WTC11 (cell line): ENCODE results near the gene HLA-DOB.

Experiments used
- CTCF ChIP-seq: fragments of 200-600 bp; IDR thresholded peaks from 2 replicates; pipeline ENCODE4 v1.8.0; 2022; ENCODE audit warnings: antibody characterized with exemption
- IRF1 ChIP-seq: sonication (generic); formaldehyde crosslinking; IDR thresholded peaks from 2 replicates; pipeline ENCODE4 v1.8.0; 2023; ENCODE audit warnings: missing genetic modification reagents
- ZBTB43 ChIP-seq: sonication (generic); formaldehyde crosslinking; IDR thresholded peaks from 2 replicates; pipeline ENCODE4 v1.8.1; 2023; ENCODE audit warnings: mild to moderate bottlenecking, missing genetic modification reagents
- ZNF138 ChIP-seq: sonication (generic); formaldehyde crosslinking; conservative IDR thresholded peaks from 2 replicates; pipeline ENCODE4 v1.8.1; 2022; ENCODE audit warnings: mild to moderate bottlenecking, moderate library complexity, missing genetic modification reagents

- TF ChIP-seq ZNF138 (CRISPR knock-in tag) (no peak), ZBTB43 (CRISPR knock-in tag) (no peak), CTCF (no peak), IRF1 (CRISPR knock-in tag) (no peak)
These were observed 44.1 kb downstream of the HLA-DOB start for GRCh38 chr6:32772656-32773055.
